BLaER1 treated with 17β-estradiol and CSF1 and Interleukin-3, amounts not matched to agents 10 nM and 100 nM (cell line): ENCODE data around the gene FGF23.
"Not testable (repeated sequence)": the region's sequence is repeated elsewhere in the genome, so short reads cannot be mapped to it uniquely, and the experiment has no call there.

Source experiments
- H3K27ac ChIP-seq, 11 experiments: shearing (Covaris generic); formaldehyde crosslinking; 2 replicates each; pipeline ENCODE4 v1.8.1; 2022
- H3K27me3 ChIP-seq, 11 experiments: shearing (Covaris generic); formaldehyde crosslinking; 2 replicates each; pipeline ENCODE4 v1.8.1; 2022
- H3K36me3 ChIP-seq, 11 experiments: shearing (Covaris generic); formaldehyde crosslinking; 2 replicates each; pipeline ENCODE4 v1.8.1; 2022
- H3K4me1 ChIP-seq, 10 experiments: shearing (Covaris generic); formaldehyde crosslinking; 2 replicates each; pipeline ENCODE4 v1.8.1; 2022
- H3K4me2 ChIP-seq, 11 experiments: shearing (Covaris generic); formaldehyde crosslinking; 2 replicates each; pipeline ENCODE4 v1.8.1; 2022
- H3K4me3 ChIP-seq, 10 experiments: shearing (Covaris generic); formaldehyde crosslinking; 2 replicates each; pipeline ENCODE4 v1.8.1; 2022
- H3K9ac ChIP-seq, 11 experiments: shearing (Covaris generic); formaldehyde crosslinking; 2 replicates each; pipeline ENCODE4 v1.8.1; 2022
- H3K9me3 ChIP-seq, 11 experiments: shearing (Covaris generic); formaldehyde crosslinking; replicated peaks in 1 of 11; 2 replicates each; pipeline ENCODE4 v1.8.1; 2022
- H4K20me1 ChIP-seq, 11 experiments: shearing (Covaris generic); formaldehyde crosslinking; 2 replicates each; pipeline ENCODE4 v1.8.1; 2022
- Cebpa-rat ChIP-seq, 11 experiments: shearing (Covaris generic); IDR thresholded peaks; 2 replicates each; pipeline ENCODE4 v1.8.1; 2022

The FGF23 gene

GRCh38 chr12:4416276-4416675 lies 36.8 kb upstream of the FGF23 start:
- H4K20me1 ChIP-seq: no peaks in the 10 kb centered on the region
- no peak overlapping the region for H3K4me3 ChIP-seq
- H3K27me3 ChIP-seq: no peaks in the 10 kb centered on the region
- no peak for TF ChIP-seq Cebpa-rat (IDR thresholded peaks at IDR 0.05)
- H3K4me2 ChIP-seq: peak overlapping the region in 4 of 11 experiments; percentile 49 to 75 (median 72); a peak in 3 of 22 replicates
- no peak overlapping the region for H3K9ac ChIP-seq
- no peaks in the 10 kb centered on the region for H3K9me3 ChIP-seq
- H3K4me1 ChIP-seq: peaks cover 0 to 39% (median 32%) of the 10 kb centered on the region in 10 experiments; a peak in 16 of 20 replicates
- no peaks in the 10 kb centered on the region for H3K36me3 ChIP-seq
- H3K27ac ChIP-seq: no peak overlapping the region

GRCh38 chr12:4412465-4412864 lies 33.0 kb upstream of the FGF23 start:
- no peak for TF ChIP-seq Cebpa-rat (IDR thresholded peaks at IDR 0.05)
- peaks cover 0 to 30% (median 24%) of the 10 kb centered on the region in 10 experiments; a peak in 16 of 20 replicates for H3K4me1 ChIP-seq
- no peak overlapping the region for H3K9ac ChIP-seq
- H3K27me3 ChIP-seq: no peaks in the 10 kb centered on the region
- no peak overlapping the region for H3K4me2 ChIP-seq
- no peaks in the 10 kb centered on the region for H4K20me1 ChIP-seq
- no peak overlapping the region for H3K4me3 ChIP-seq
- no peaks in the 10 kb centered on the region for H3K36me3 ChIP-seq
- H3K27ac ChIP-seq: no peak overlapping the region
- no peaks in the 10 kb centered on the region for H3K9me3 ChIP-seq

- H4K20me1 ChIP-seq: no peaks in the 10 kb centered on the region
- H3K9ac ChIP-seq: no peak overlapping the region
- H3K9me3 ChIP-seq: no peaks in the 10 kb centered on the region
- peaks cover 0 to 26% (median 20%) of the 10 kb centered on the region in 10 experiments; a peak in 16 of 20 replicates for H3K4me1 ChIP-seq
- no peak for TF ChIP-seq Cebpa-rat (IDR thresholded peaks at IDR 0.05)
- no peak overlapping the region for H3K4me2 ChIP-seq
- no peaks in the 10 kb centered on the region for H3K36me3 ChIP-seq
- H3K4me3 ChIP-seq: no peak overlapping the region
- no peak overlapping the region for H3K27ac ChIP-seq
- H3K27me3 ChIP-seq: no peaks in the 10 kb centered on the region
These were observed 32.5 kb upstream of the FGF23 start for GRCh38 chr12:4412056-4412455.

GRCh38 chr12:4407136-4407535 lies 27.6 kb upstream of the FGF23 start:
- peaks cover 10 to 35% (median 19%) of the 10 kb centered on the region in 11 experiments for H3K9me3 ChIP-seq
- no peak for TF ChIP-seq Cebpa-rat (IDR thresholded peaks at IDR 0.05)
- no peak overlapping the region for H3K27ac ChIP-seq
- H3K4me1 ChIP-seq: no peaks in the 10 kb centered on the region
- H3K4me3 ChIP-seq: no peak overlapping the region
- no peaks in the 10 kb centered on the region for H3K36me3 ChIP-seq
- H3K9ac ChIP-seq: no peak overlapping the region
- H3K4me2 ChIP-seq: no peak overlapping the region
- no peaks in the 10 kb centered on the region for H4K20me1 ChIP-seq
- no peaks in the 10 kb centered on the region for H3K27me3 ChIP-seq

- not testable (repeated sequence) for H3K4me3 ChIP-seq, H3K36me3 ChIP-seq, H3K4me1 ChIP-seq, H3K27me3 ChIP-seq, H3K9ac ChIP-seq, H4K20me1 ChIP-seq, H3K4me2 ChIP-seq, H3K27ac ChIP-seq
- peaks cover 10 to 35% (median 19%) of the 10 kb centered on the region in 11 experiments for H3K9me3 ChIP-seq
These were observed 25.5 kb upstream of the FGF23 start for GRCh38 chr12:4404877-4405637.

- Histone ChIP-seq H3K4me1 (no peaks in the 10 kb centered on the region), H3K4me3 (no peak overlapping the region), H3K9ac (no peak overlapping the region), H3K27me3 (no peaks in the 10 kb centered on the region), H3K27ac (no peak overlapping the region), H3K4me2 (no peak overlapping the region), H3K36me3 (no peaks in the 10 kb centered on the region), H4K20me1 (no peaks in the 10 kb centered on the region), H3K9me3 (peaks cover 10 to 35% (median 19%) of the 10 kb centered on the region in 11 experiments)
- no peak for TF ChIP-seq Cebpa-rat (IDR thresholded peaks at IDR 0.05)
These were observed 23.5 kb upstream of the FGF23 start for GRCh38 chr12:4402996-4403395.

- Histone ChIP-seq H3K4me2 (no peak overlapping the region), H3K36me3 (no peaks in the 10 kb centered on the region), H4K20me1 (no peaks in the 10 kb centered on the region), H3K9me3 (peaks cover 10 to 35% (median 19%) of the 10 kb centered on the region in 11 experiments), H3K9ac (no peak overlapping the region), H3K4me3 (no peak overlapping the region), H3K27ac (no peak overlapping the region), H3K4me1 (no peaks in the 10 kb centered on the region), H3K27me3 (no peaks in the 10 kb centered on the region)
- TF ChIP-seq Cebpa-rat (IDR thresholded peaks at IDR 0.05): no peak
These were observed 21.6 kb upstream of the FGF23 start for GRCh38 chr12:4401117-4401516.

- Histone ChIP-seq H3K27me3 (no peaks in the 10 kb centered on the region), H3K4me1 (peaks cover 14 to 34% (median 24%) of the 10 kb centered on the region in 10 experiments), H4K20me1 (no peaks in the 10 kb centered on the region), H3K9me3 (no peaks in the 10 kb centered on the region), H3K27ac (no peak overlapping the region), H3K9ac (no peak overlapping the region), H3K4me3 (no peak overlapping the region), H3K36me3 (no peaks in the 10 kb centered on the region), H3K4me2 (no peak overlapping the region)
- TF ChIP-seq Cebpa-rat (IDR thresholded peaks at IDR 0.05): no peak
These were observed 16.3 kb upstream of the FGF23 start for GRCh38 chr12:4395818-4396217.

- Histone ChIP-seq H3K27me3 (no peaks in the 10 kb centered on the region), H4K20me1 (no peaks in the 10 kb centered on the region), H3K4me3 (peak overlapping the region in 1 of 10 experiments; percentile 57; a peak in 2 of 20 replicates), H3K4me2 (peak overlapping the region; percentile 68 to 94 (median 85); a peak in 21 of 22 replicates), H3K9ac (peak overlapping the region in 6 of 11 experiments; percentile 56 to 72 (median 70); a peak in 7 of 22 replicates), H3K36me3 (no peaks in the 10 kb centered on the region), H3K4me1 (peaks cover 14 to 53% (median 39%) of the 10 kb centered on the region in 10 experiments), H3K27ac (peak overlapping the region in 9 of 11 experiments; percentile 52 to 78 (median 74); a peak in 15 of 22 replicates), H3K9me3 (no peaks in the 10 kb centered on the region)
- no peak for TF ChIP-seq Cebpa-rat (IDR thresholded peaks at IDR 0.05)
These were observed 13.7 kb upstream of the FGF23 start for GRCh38 chr12:4393211-4393610.
